PFSK-1 (cell line): ENCODE data around the gene NID1.

Experiments
- POLR2AphosphoS5 ChIP-seq: IDR thresholded peaks from 2 replicates; pipeline ENCODE4 v1.6.1; 2012; ENCODE audit warnings: low read depth, mild to moderate bottlenecking, control low read depth, low read length, moderate library complexity
- TAF1 ChIP-seq: IDR thresholded peaks from 2 replicates; pipeline ENCODE4 v1.6.1; 2012; ENCODE audit warnings: low read length, control low read depth, borderline replicate concordance; ENCODE audit not compliant: insufficient read depth
- TF ChIP-seq, protein P1 (sequence below), 2 experiments: IDR thresholded peaks; 2 replicates each; pipeline versions ENCODE4 v1.6.1 to v1.8.0; 2011 to 2012; ENCODE audit warnings: low read depth in 2 of 2, low read length in 2 of 2, control low read depth in 1 of 2, inconsistent platforms in 1 of 2, mild to moderate bottlenecking in 1 of 2, moderate library complexity in 1 of 2; ENCODE audit not compliant: insufficient read depth in 1 of 2

DNA sequence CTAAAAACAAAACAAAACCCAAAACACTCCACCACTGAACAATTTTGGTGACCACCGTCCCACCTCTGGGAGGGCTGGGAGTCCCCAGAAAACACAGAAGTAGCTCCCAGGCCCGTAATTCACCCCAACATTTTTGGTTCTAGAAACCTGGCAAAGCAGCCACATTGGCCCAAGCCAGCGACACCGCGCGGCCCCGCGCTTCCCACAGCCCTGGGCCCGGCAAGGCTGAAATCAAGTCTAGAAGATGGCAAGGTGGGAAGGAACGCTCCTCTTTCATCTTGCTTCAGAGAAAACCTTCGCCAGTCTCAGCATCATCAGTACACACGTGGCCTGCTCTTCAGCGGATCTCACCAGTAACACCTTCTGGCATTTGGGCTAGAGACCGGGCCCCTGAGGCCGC is 35.9 kb upstream of the NID1 start:
- TF ChIP-seq POLR2AphosphoS5, result no peak
- TF ChIP-seq, protein P1, sequence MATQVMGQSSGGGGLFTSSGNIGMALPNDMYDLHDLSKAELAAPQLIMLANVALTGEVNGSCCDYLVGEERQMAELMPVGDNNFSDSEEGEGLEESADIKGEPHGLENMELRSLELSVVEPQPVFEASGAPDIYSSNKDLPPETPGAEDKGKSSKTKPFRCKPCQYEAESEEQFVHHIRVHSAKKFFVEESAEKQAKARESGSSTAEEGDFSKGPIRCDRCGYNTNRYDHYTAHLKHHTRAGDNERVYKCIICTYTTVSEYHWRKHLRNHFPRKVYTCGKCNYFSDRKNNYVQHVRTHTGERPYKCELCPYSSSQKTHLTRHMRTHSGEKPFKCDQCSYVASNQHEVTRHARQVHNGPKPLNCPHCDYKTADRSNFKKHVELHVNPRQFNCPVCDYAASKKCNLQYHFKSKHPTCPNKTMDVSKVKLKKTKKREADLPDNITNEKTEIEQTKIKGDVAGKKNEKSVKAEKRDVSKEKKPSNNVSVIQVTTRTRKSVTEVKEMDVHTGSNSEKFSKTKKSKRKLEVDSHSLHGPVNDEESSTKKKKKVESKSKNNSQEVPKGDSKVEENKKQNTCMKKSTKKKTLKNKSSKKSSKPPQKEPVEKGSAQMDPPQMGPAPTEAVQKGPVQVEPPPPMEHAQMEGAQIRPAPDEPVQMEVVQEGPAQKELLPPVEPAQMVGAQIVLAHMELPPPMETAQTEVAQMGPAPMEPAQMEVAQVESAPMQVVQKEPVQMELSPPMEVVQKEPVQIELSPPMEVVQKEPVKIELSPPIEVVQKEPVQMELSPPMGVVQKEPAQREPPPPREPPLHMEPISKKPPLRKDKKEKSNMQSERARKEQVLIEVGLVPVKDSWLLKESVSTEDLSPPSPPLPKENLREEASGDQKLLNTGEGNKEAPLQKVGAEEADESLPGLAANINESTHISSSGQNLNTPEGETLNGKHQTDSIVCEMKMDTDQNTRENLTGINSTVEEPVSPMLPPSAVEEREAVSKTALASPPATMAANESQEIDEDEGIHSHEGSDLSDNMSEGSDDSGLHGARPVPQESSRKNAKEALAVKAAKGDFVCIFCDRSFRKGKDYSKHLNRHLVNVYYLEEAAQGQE (IDR thresholded peaks at IDR 0.05; ENCODE audit: insufficient read depth in 1 of 2, low read depth in 2 of 2, low read length in 2 of 2), result no peak
- no peak for TF ChIP-seq TAF1
